ENCODE results near the gene CACNA1I. TPM values are rescaled to one million over a fixed set of nuclear protein-coding genes. Genes with fewer than 3 reads are reported as not detected.

Gene CACNA1I
- total and polyA plus RNA-seq, 2 experiments from 2014 or later, result 0.42 to 2.4 TPM

DNA sequence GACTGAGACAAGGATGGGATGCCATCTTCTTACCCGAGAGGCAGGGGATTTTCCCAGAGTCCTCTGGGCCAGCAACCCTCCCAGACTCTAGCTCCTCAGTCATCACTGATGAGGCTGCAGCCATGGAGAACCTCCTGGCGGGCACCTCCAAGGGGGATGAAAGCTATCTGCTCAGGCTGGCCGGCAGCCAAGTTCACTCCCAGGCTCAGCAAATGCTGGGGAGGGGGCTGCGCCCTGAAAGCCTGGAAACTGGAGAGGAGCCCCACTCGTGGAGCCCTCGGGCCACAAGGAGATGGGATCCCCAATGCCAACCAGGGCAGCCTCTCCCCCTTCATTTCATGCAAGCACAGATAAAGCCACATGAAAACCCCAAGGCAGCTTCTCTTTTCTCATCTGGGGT, 75.0 kb downstream of the CACNA1I start:
- DNase-seq (ENCODE audit: low spot score) (no peak), ATAC-seq (no peak)
- no peaks in the 10 kb centered on the region for H3K9me3 Mint-ChIP-seq
- Histone ChIP-seq H3K27me3 (ENCODE audit: insufficient read depth) (no peaks in the 10 kb centered on the region), H4K20me1 (replicated peaks; ENCODE audit: insufficient read depth) (no peaks in the 10 kb centered on the region), H3K27ac (ENCODE audit: low read depth) (no peak overlapping the region), H3K9me2 (ENCODE audit: insufficient read depth) (no peaks in the 10 kb centered on the region), H3K4me2 (no peak overlapping the region), H3K79me2 (replicated peaks; ENCODE audit: insufficient read depth) (no peaks in the 10 kb centered on the region), H3K4me3 (no peak overlapping the region), H3F3A (replicated peaks; ENCODE audit: low read depth) (no peaks in the 10 kb centered on the region), H2AFZ (no peak overlapping the region), H3K36me3 (ENCODE audit: insufficient read depth) (no peaks in the 10 kb centered on the region), H3K4me1 (ENCODE audit: insufficient read depth) (no peaks in the 10 kb centered on the region)
- no peaks in the 10 kb centered on the region for H3K4me1 Mint-ChIP-seq
- H3K36me3 Mint-ChIP-seq (ENCODE audit: low read depth), result no peaks in the 10 kb centered on the region
- H3K27me3 Mint-ChIP-seq (ENCODE audit: insufficient read depth, low read depth, poor library complexity), result peaks cover 5% of the 10 kb centered on the region
- TF ChIP-seq, protein P1, sequence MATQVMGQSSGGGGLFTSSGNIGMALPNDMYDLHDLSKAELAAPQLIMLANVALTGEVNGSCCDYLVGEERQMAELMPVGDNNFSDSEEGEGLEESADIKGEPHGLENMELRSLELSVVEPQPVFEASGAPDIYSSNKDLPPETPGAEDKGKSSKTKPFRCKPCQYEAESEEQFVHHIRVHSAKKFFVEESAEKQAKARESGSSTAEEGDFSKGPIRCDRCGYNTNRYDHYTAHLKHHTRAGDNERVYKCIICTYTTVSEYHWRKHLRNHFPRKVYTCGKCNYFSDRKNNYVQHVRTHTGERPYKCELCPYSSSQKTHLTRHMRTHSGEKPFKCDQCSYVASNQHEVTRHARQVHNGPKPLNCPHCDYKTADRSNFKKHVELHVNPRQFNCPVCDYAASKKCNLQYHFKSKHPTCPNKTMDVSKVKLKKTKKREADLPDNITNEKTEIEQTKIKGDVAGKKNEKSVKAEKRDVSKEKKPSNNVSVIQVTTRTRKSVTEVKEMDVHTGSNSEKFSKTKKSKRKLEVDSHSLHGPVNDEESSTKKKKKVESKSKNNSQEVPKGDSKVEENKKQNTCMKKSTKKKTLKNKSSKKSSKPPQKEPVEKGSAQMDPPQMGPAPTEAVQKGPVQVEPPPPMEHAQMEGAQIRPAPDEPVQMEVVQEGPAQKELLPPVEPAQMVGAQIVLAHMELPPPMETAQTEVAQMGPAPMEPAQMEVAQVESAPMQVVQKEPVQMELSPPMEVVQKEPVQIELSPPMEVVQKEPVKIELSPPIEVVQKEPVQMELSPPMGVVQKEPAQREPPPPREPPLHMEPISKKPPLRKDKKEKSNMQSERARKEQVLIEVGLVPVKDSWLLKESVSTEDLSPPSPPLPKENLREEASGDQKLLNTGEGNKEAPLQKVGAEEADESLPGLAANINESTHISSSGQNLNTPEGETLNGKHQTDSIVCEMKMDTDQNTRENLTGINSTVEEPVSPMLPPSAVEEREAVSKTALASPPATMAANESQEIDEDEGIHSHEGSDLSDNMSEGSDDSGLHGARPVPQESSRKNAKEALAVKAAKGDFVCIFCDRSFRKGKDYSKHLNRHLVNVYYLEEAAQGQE (IDR thresholded peaks at IDR 0.05; ENCODE audit: unreplicated experiment), result no peak
- no peak for TF ChIP-seq POLR2AphosphoS5 (IDR thresholded peaks at IDR 0.05; ENCODE audit: low read depth)
- no peak for TF ChIP-seq NANOG (IDR thresholded peaks at IDR 0.05; ENCODE audit: borderline replicate concordance)
- no peak for TF ChIP-seq EZH2phosphoT487 (IDR thresholded peaks at IDR 0.05; ENCODE audit: unreplicated experiment)
- TF ChIP-seq, protein P2, sequence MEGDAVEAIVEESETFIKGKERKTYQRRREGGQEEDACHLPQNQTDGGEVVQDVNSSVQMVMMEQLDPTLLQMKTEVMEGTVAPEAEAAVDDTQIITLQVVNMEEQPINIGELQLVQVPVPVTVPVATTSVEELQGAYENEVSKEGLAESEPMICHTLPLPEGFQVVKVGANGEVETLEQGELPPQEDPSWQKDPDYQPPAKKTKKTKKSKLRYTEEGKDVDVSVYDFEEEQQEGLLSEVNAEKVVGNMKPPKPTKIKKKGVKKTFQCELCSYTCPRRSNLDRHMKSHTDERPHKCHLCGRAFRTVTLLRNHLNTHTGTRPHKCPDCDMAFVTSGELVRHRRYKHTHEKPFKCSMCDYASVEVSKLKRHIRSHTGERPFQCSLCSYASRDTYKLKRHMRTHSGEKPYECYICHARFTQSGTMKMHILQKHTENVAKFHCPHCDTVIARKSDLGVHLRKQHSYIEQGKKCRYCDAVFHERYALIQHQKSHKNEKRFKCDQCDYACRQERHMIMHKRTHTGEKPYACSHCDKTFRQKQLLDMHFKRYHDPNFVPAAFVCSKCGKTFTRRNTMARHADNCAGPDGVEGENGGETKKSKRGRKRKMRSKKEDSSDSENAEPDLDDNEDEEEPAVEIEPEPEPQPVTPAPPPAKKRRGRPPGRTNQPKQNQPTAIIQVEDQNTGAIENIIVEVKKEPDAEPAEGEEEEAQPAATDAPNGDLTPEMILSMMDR (conservative IDR thresholded peaks at IDR 0.05; ENCODE audit: low read depth in 2 of 2), result no peak
- no peak for TF ChIP-seq STAT1 (IDR thresholded peaks at IDR 0.05; ENCODE audit: unreplicated experiment)
- no peak for TF ChIP-seq JUNB (IDR thresholded peaks at IDR 0.05; ENCODE audit: unreplicated experiment)
- no peak overlapping the region for H3K4me3 Mint-ChIP-seq
- no peak overlapping the region for H3K27ac Mint-ChIP-seq

DNA sequence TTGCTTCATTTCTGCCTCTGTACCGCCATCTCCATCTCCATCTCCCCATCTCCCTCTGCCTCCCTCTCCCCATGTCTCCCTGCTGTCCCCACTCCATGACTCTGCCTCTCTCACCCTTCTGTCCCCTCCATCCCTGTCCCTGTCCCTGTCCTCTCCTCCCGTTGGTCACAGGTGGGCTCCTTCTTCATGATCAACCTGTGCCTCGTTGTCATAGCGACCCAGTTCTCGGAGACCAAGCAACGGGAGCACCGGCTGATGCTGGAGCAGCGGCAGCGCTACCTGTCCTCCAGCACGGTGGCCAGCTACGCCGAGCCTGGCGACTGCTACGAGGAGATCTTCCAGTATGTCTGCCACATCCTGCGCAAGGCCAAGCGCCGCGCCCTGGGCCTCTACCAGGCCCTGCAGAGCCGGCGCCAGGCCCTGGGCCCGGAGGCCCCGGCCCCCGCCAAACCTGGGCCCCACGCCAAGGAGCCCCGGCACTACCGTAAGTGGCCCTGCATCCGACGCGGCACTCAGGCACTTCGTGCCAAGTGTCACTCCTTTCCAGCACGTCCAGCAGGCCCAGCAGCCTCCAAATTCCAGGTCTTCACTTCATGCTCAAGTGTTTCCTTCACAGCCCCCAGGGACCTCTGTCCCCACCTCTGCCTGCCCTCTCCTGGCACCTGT, 76.0 kb downstream of the CACNA1I start:
- no peak overlapping the region for H3K4me2 ChIP-seq
- H3K4me1 Mint-ChIP-seq, result no peaks in the 10 kb centered on the region
- H3K36me3 Mint-ChIP-seq (ENCODE audit: low read depth), result no peaks in the 10 kb centered on the region
- no peak for DNase-seq (ENCODE audit: low spot score)
- ATAC-seq, result no peak
- no peaks in the 10 kb centered on the region for H3K36me3 ChIP-seq (ENCODE audit: insufficient read depth)
- no peaks in the 10 kb centered on the region for H3K9me2 ChIP-seq (ENCODE audit: insufficient read depth)
- no peaks in the 10 kb centered on the region for H3F3A ChIP-seq (replicated peaks; ENCODE audit: low read depth)
- no peak overlapping the region for H3K27ac ChIP-seq (ENCODE audit: low read depth)
- no peak overlapping the region for H2AFZ ChIP-seq
- no peak overlapping the region for H3K4me3 ChIP-seq
- H3K27me3 ChIP-seq (ENCODE audit: insufficient read depth), result no peaks in the 10 kb centered on the region
- H3K27ac Mint-ChIP-seq, result no peak overlapping the region
- no peaks in the 10 kb centered on the region for H3K9me3 Mint-ChIP-seq
- no peaks in the 10 kb centered on the region for H3K4me1 ChIP-seq (ENCODE audit: insufficient read depth)
- H3K79me2 ChIP-seq (replicated peaks; ENCODE audit: insufficient read depth), result no peaks in the 10 kb centered on the region
- H3K4me3 Mint-ChIP-seq, result no peak overlapping the region
- no peaks in the 10 kb centered on the region for H4K20me1 ChIP-seq (replicated peaks; ENCODE audit: insufficient read depth)
- peaks cover 3% of the 10 kb centered on the region for H3K27me3 Mint-ChIP-seq (ENCODE audit: insufficient read depth, low read depth, poor library complexity)
- no peak for TF ChIP-seq STAT1 (IDR thresholded peaks at IDR 0.05; ENCODE audit: unreplicated experiment)
- TF ChIP-seq ZNF114 (CRISPR knock-in tag; IDR thresholded peaks at IDR 0.05), result no peak
- no peak for TF ChIP-seq EZH2phosphoT487 (IDR thresholded peaks at IDR 0.05; ENCODE audit: unreplicated experiment)
- TF ChIP-seq, protein P3, sequence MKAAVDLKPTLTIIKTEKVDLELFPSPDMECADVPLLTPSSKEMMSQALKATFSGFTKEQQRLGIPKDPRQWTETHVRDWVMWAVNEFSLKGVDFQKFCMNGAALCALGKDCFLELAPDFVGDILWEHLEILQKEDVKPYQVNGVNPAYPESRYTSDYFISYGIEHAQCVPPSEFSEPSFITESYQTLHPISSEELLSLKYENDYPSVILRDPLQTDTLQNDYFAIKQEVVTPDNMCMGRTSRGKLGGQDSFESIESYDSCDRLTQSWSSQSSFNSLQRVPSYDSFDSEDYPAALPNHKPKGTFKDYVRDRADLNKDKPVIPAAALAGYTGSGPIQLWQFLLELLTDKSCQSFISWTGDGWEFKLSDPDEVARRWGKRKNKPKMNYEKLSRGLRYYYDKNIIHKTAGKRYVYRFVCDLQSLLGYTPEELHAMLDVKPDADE (IDR thresholded peaks at IDR 0.05), result no peak
- TF ChIP-seq JUNB (IDR thresholded peaks at IDR 0.05; ENCODE audit: unreplicated experiment), result no peak
- TF ChIP-seq, protein P2 (conservative IDR thresholded peaks at IDR 0.05; ENCODE audit: low read depth in 2 of 2), result no peak
- TF ChIP-seq POLR2AphosphoS5 (IDR thresholded peaks at IDR 0.05; ENCODE audit: low read depth), result no peak
- TF ChIP-seq NANOG (IDR thresholded peaks at IDR 0.05; ENCODE audit: borderline replicate concordance), result no peak

All from GM23338 (cell line).